PC-9 (cell line): Measurements from ENCODE around the gene PRR19. TPM values are rescaled to one million over a fixed set of nuclear protein-coding genes. Genes with fewer than 3 reads are reported as not detected.

Experiments
- BruUV-seq: library from RNA; stranded (reverse); fragments of 400-500 nt; replicated peaks from 2 replicates; lab custom pipeline; 2021; lab: Mats Ljungman, UMichigan
- CTCF ChIA-PET: fragments of 300-600 bp; sonication (Branson Sonifier 250); formaldehyde crosslinking; loops from one replicate; lab custom pipeline; 2022; ENCODE audit warnings: antibody characterized with exemption; lab: Charles Lee
- POLR2A ChIA-PET: fragments of 300-600 bp; sonication (Branson Sonifier 250); formaldehyde crosslinking; loops from one replicate; lab custom pipeline; 2022; ENCODE audit warnings: antibody characterized with exemption; ENCODE audit not compliant: unreplicated experiment; lab: Charles Lee
- DNase-seq, 2 experiments: peaks; one replicate each; pipeline versions ENCODE4 v3.0.0 to v3.0.0-alpha.2; 2015 to 2022; ENCODE audit warnings: mixed read lengths in 1 of 2
- H2AFZ ChIP-seq: fragments of 200-600 bp; sonication (generic); 2 replicates; pipeline ENCODE4 v1.8.1; 2017; ENCODE audit warnings: antibody characterized with exemption
- H3F3A ChIP-seq: fragments of 200-600 bp; sonication (generic); 2 replicates; pipeline ENCODE4 v1.8.1; 2017; ENCODE audit warnings: antibody characterized with exemption, mild to moderate bottlenecking, low read depth; ENCODE audit not compliant: insufficient read depth
- H3K27ac ChIP-seq: fragments of 200-600 bp; sonication (generic); 2 replicates; pipeline ENCODE4 v1.6.1; 2016; ENCODE audit warnings: mixed run types
- H3K27me3 ChIP-seq: fragments of 200-600 bp; sonication (generic); 2 replicates; pipeline ENCODE4 v1.6.1; 2016; ENCODE audit warnings: low read depth, mixed run types; ENCODE audit not compliant: insufficient read depth
- H3K36me3 ChIP-seq: fragments of 200-600 bp; sonication (generic); 2 replicates; pipeline ENCODE4 v1.6.1; 2016; ENCODE audit warnings: low read depth, mixed run types
- H3K4me1 ChIP-seq: fragments of 200-600 bp; sonication (generic); replicated peaks from 2 replicates; pipeline ENCODE4 v1.6.1; 2016; ENCODE audit warnings: mixed run types; ENCODE audit not compliant: insufficient read depth
- H3K4me2 ChIP-seq: fragments of 200-600 bp; sonication (generic); 2 replicates; pipeline ENCODE4 v1.6.1; 2017; ENCODE audit warnings: mixed run types
- H3K4me3 ChIP-seq: fragments of 200-600 bp; sonication (generic); 2 replicates; pipeline ENCODE4 v1.6.1; 2016; ENCODE audit warnings: mixed run types
- H3K79me2 ChIP-seq: fragments of 200-600 bp; sonication (generic); 2 replicates; pipeline ENCODE4 v1.6.1; 2017; ENCODE audit warnings: low read depth, mixed run types
- H3K9me2 ChIP-seq: fragments of 200-600 bp; sonication (generic); 2 replicates; pipeline ENCODE4 v1.8.1; 2017; ENCODE audit warnings: mild to moderate bottlenecking; ENCODE audit not compliant: insufficient read depth
- H3K9me3 ChIP-seq: fragments of 200-600 bp; sonication (generic); 2 replicates; pipeline ENCODE4 v1.8.1; 2016; ENCODE audit warnings: low read depth; ENCODE audit not compliant: insufficient read depth
- H4K20me1 ChIP-seq: fragments of 200-600 bp; sonication (generic); 2 replicates; pipeline ENCODE4 v1.8.1; 2017; ENCODE audit not compliant: insufficient read depth
- EZH2 ChIP-seq: fragments of 200-600 bp; sonication (generic); IDR thresholded peaks from 2 replicates; pipeline ENCODE4 v1.8.0; 2017; ENCODE audit warnings: antibody characterized with exemption, low read depth
- intact Hi-C: fragments of 100-400 bp; cut with micrococcal nuclease; formaldehyde crosslinking; loops from one replicate; pipeline ENCODE4 v1.10.0; 2022; ENCODE audit not compliant: unreplicated experiment
- total RNA-seq: library from RNA; stranded (reverse); gene quantifications from 2 replicates; pipeline ENCODE4 v1.2.3, GENCODE V29; 2021
- TF ChIP-seq, protein P1 (sequence below): fragments of 200-600 bp; sonication (generic); conservative IDR thresholded peaks from 2 replicates; pipeline ENCODE4 v1.6.1; 2017; ENCODE audit warnings: mixed run types, antibody characterized with exemption, mild to moderate bottlenecking, moderate library complexity

Gene PRR19
- total RNA-seq, 1 experiment from 2014 or later: 0.85 TPM

DNA sequence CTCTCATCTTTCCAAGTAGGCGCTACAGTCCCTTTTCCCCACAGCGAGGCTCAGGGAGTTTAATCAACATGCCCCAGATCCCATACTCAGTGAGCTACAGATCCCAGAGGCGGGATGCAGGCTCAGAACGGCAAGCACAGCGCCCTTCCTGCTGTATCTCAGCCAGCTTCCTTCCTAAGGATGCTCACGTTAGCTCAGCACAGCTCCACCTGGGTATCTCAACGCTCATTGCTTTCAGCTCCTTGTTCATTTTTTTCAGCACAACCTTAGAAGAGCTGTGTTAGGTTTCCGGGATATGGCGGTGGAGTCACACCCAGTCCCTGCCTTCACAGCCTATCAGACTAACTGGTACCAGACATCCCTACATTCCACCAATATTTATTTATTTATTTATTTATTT lies 20.4 kb downstream of the PRR19 start:
- Histone ChIP-seq H2AFZ (no peak overlapping the region), H3K36me3 (no peaks in the 10 kb centered on the region), H3K79me2 (peaks cover 17% of the 10 kb centered on the region), H3K27ac (no peak overlapping the region), H3F3A (0 out of 2 replicates have a peak, but pooled peaks cover 6% of the 10 kb centered on the region), H3K9me3 (no peaks in the 10 kb centered on the region), H3K4me2 (no peak overlapping the region), H3K4me3 (no peak overlapping the region), H4K20me1 (no peaks in the 10 kb centered on the region), H3K27me3 (no peaks in the 10 kb centered on the region), H3K4me1 (peaks cover 14% of the 10 kb centered on the region), H3K9me2 (no peaks in the 10 kb centered on the region)
- CTCF ChIA-PET: interaction anchor here (0.5 to 0.7 kb wide), 3 partner anchors 11 to 146 kb away, joined by 3 to 8 read pairs (median 4); no protein-coding TSS in a partner anchor
- no peak for DNase-seq
- intact Hi-C loops: no loop called here
- no peak for TF ChIP-seq EZH2
- TF ChIP-seq, protein P1, sequence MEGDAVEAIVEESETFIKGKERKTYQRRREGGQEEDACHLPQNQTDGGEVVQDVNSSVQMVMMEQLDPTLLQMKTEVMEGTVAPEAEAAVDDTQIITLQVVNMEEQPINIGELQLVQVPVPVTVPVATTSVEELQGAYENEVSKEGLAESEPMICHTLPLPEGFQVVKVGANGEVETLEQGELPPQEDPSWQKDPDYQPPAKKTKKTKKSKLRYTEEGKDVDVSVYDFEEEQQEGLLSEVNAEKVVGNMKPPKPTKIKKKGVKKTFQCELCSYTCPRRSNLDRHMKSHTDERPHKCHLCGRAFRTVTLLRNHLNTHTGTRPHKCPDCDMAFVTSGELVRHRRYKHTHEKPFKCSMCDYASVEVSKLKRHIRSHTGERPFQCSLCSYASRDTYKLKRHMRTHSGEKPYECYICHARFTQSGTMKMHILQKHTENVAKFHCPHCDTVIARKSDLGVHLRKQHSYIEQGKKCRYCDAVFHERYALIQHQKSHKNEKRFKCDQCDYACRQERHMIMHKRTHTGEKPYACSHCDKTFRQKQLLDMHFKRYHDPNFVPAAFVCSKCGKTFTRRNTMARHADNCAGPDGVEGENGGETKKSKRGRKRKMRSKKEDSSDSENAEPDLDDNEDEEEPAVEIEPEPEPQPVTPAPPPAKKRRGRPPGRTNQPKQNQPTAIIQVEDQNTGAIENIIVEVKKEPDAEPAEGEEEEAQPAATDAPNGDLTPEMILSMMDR: no peak
- POLR2A ChIA-PET: no interaction called here
- BruUV-seq: no TSS peak

GRCh38 chr19:42323473-42323851 lies 21.5 kb downstream of the PRR19 start:
- no peak for DNase-seq
- no peaks in the 10 kb centered on the region for H3K9me3 ChIP-seq
- POLR2A ChIA-PET: no interaction called here
- no peak for TF ChIP-seq EZH2
- H3K27ac ChIP-seq: no peak overlapping the region
- H4K20me1 ChIP-seq: no peaks in the 10 kb centered on the region
- BruUV-seq: no TSS peak
- intact Hi-C loops: no loop called here
- no peak overlapping the region for H2AFZ ChIP-seq
- no peak overlapping the region for H3K4me2 ChIP-seq
- peaks cover 14% of the 10 kb centered on the region for H3K4me1 ChIP-seq
- H3K79me2 ChIP-seq: peaks cover 21% of the 10 kb centered on the region
- no peak overlapping the region for H3K4me3 ChIP-seq
- 0 out of 2 replicates have a peak, but pooled peaks cover 6% of the 10 kb centered on the region for H3F3A ChIP-seq
- no peaks in the 10 kb centered on the region for H3K9me2 ChIP-seq
- no peaks in the 10 kb centered on the region for H3K27me3 ChIP-seq
- CTCF ChIA-PET: interaction anchor here (0.7 kb wide), 1 partner anchor 199 kb away, joined by 3 read pairs; no protein-coding TSS in a partner anchor
- no peaks in the 10 kb centered on the region for H3K36me3 ChIP-seq

- Histone ChIP-seq H3K36me3 (no peaks in the 10 kb centered on the region), H3F3A (0 out of 2 replicates have a peak, but pooled peaks cover 6% of the 10 kb centered on the region), H3K9me3 (no peaks in the 10 kb centered on the region), H3K27ac (no peak overlapping the region), H3K4me1 (peaks cover 14% of the 10 kb centered on the region), H3K4me3 (no peak overlapping the region), H3K4me2 (no peak overlapping the region), H2AFZ (no peak overlapping the region), H4K20me1 (no peaks in the 10 kb centered on the region), H3K9me2 (no peaks in the 10 kb centered on the region), H3K27me3 (no peaks in the 10 kb centered on the region), H3K79me2 (peaks cover 21% of the 10 kb centered on the region)
- intact Hi-C loops: loop anchor here (2.0 kb wide), 2 partner anchors 73 to 191 kb away; partner anchors contain the start of gene POU2F2
- no peak for TF ChIP-seq EZH2
- TF ChIP-seq, protein P1: no peak
- CTCF ChIA-PET: no interaction called here
- BruUV-seq: no TSS peak
- no peak for DNase-seq
- POLR2A ChIA-PET: no interaction called here
These were observed 22.1 kb downstream of the PRR19 start for GRCh38 chr19:42323852-42324654.
